ENCODE data around the gene RPL29. TPM values are rescaled to one million over a fixed set of nuclear protein-coding genes. Genes with fewer than 3 reads are reported as not detected.

RPL29 gene
- total and polyA plus RNA-seq, 2 donors (not counting 3 experiments of a cell fraction or from before 2014, with no cell fraction given) = 1,236 to 2,177 TPM

DNA sequence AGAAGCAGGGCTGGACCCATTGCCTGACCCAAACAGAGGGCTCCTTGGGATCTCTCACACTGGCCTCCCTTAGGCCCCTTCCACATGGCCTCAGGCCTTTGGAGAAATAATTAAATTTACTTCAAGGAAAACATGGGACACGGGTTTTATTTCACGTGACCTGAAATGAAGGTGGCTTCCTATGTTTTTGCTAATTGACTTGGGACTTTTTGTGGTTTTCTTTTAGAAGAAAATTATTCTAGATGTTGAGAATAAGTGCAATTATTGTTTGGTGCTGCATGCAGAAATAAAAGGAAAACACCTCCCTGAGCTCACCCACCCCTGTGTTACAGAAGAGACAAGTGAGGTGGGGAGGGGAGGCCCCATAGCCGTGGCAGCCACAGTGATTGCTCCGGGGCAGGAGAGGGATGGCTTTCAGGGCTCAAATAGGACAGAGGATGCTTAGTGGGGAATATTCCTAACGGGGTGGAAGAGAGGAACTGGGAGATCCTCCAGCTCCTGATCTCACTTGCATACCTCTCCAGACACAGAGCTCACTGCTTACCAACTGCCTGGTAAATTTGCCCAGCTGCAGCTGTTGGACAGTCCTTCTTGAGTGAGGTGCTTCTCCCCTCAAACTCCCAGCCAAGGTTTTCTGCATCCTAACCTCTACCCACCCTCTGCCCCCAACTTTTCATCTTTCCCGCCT lies 29.2 kb upstream of the RPL29 start:
- peaks cover 3% of the 10 kb centered on the region for H3K4me1 ChIP-seq (ENCODE audit: control insufficient read depth, extremely low read depth, insufficient read depth, low read length)
- no peaks in the 10 kb centered on the region for H3K36me3 ChIP-seq (ENCODE audit: control insufficient read depth in 2 of 2, extremely low read depth in 1 of 2, insufficient read depth in 2 of 2, low read length in 2 of 2)
- H3K9me3 ChIP-seq (replicated peaks; ENCODE audit: control insufficient read depth, insufficient read depth, low read length) = no peaks in the 10 kb centered on the region
- ChIA-PET CTCF (no interaction called here), POLR2A (no interaction called here)
- no peaks in the 10 kb centered on the region for H3K79me2 ChIP-seq (ENCODE audit: control insufficient read depth, insufficient read depth, low read length)
- no peaks in the 10 kb centered on the region for H3K9me1 ChIP-seq (replicated peaks; ENCODE audit: control insufficient read depth, extremely low read depth, insufficient read depth, low read length)
- no TSS peak for BruUV-seq (replicated peaks)
- no peak overlapping the region for H3K9ac ChIP-seq (replicated peaks; ENCODE audit: extremely low read depth, insufficient read depth, low read length)
- TF ChIP-seq, protein P1, sequence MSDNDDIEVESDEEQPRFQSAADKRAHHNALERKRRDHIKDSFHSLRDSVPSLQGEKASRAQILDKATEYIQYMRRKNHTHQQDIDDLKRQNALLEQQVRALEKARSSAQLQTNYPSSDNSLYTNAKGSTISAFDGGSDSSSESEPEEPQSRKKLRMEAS (IDR thresholded peaks at IDR 0.05; ENCODE audit: insufficient read depth, insufficient read length) = no peak
- TF ChIP-seq POLR2AphosphoS5 (IDR thresholded peaks at IDR 0.05; ENCODE audit: insufficient read depth, low read depth, low read length) = no peak
- TF ChIP-seq, protein P2, sequence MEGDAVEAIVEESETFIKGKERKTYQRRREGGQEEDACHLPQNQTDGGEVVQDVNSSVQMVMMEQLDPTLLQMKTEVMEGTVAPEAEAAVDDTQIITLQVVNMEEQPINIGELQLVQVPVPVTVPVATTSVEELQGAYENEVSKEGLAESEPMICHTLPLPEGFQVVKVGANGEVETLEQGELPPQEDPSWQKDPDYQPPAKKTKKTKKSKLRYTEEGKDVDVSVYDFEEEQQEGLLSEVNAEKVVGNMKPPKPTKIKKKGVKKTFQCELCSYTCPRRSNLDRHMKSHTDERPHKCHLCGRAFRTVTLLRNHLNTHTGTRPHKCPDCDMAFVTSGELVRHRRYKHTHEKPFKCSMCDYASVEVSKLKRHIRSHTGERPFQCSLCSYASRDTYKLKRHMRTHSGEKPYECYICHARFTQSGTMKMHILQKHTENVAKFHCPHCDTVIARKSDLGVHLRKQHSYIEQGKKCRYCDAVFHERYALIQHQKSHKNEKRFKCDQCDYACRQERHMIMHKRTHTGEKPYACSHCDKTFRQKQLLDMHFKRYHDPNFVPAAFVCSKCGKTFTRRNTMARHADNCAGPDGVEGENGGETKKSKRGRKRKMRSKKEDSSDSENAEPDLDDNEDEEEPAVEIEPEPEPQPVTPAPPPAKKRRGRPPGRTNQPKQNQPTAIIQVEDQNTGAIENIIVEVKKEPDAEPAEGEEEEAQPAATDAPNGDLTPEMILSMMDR (IDR thresholded peaks at IDR 0.05; ENCODE audit: extremely low read depth in 1 of 2, insufficient read depth in 1 of 2, low read depth in 1 of 2, low read length in 2 of 2) = no peak
- TF ChIP-seq POLR2A (IDR thresholded peaks at IDR 0.05; ENCODE audit: low read depth, low read length) = no peak
- TF ChIP-seq EZH2 (IDR thresholded peaks at IDR 0.05; ENCODE audit: borderline replicate concordance, low read depth, low read length, severe bottlenecking) = no peak
- no peak for TF ChIP-seq FOS (IDR thresholded peaks at IDR 0.05; ENCODE audit: borderline replicate concordance, insufficient read depth, low read length)
- no peak for TF ChIP-seq JUN (IDR thresholded peaks at IDR 0.05; ENCODE audit: borderline replicate concordance, insufficient read depth, insufficient read length, low read depth)
- TF ChIP-seq GATA2 (IDR thresholded peaks at IDR 0.05; ENCODE audit: insufficient read depth, insufficient read length, low read depth, low read length) = no peak
- no peak for TF ChIP-seq MYC (IDR thresholded peaks at IDR 0.05; ENCODE audit: low read depth, low read length)
- no peaks in the 10 kb centered on the region for H4K20me1 ChIP-seq (replicated peaks; ENCODE audit: control insufficient read depth, extremely low read depth, insufficient read depth, low read length)
- H3K27me3 ChIP-seq (ENCODE audit: control insufficient read depth in 2 of 2, insufficient read depth in 2 of 2, low read length in 2 of 2) = no peaks in the 10 kb centered on the region
- no peak overlapping the region for H2AFZ ChIP-seq (ENCODE audit: low read depth, low read length)
- intact Hi-C loops (cut with micrococcal nuclease) (no loop called here), dilution Hi-C loops (cut with MboI; ENCODE audit: extremely low pct_ligation_motif_present, low sequenced_read_pairs) (no loop called here)
- H3K4me3 ChIP-seq (replicated peaks in 1 of 3; ENCODE audit: insufficient read depth in 1 of 3, low read depth in 1 of 3, low read length in 3 of 3) = no peak overlapping the region
- FAIRE-seq (no peak), DNase-seq (ENCODE audit: low read depth, low spot score) (no peak)
- no peak overlapping the region for H3K27ac ChIP-seq (ENCODE audit: insufficient read depth, low read depth, low read length)
- no peak overlapping the region for H3K4me2 ChIP-seq (ENCODE audit: insufficient read depth, low read length)

Measured in endothelial cell of umbilical vein (primary cell).